ENCODE data around the gene ACOX1.

The ACOX1 gene

GRCh38 chr17:75927286-75927922 is 51.6 kb downstream of the ACOX1 start:
- DNase-seq: peak; percentile 15

GRCh38 chr17:75926456-75926855 is 52.5 kb downstream of the ACOX1 start:
- no peak for DNase-seq

GRCh38 chr17:75925912-75926311 is 53.1 kb downstream of the ACOX1 start:
- DNase-seq: no peak

- DNase-seq: no peak
Observed at GRCh38 chr17:75925103-75925502, 53.9 kb downstream of the ACOX1 start.

- no peak for DNase-seq
Observed at GRCh38 chr17:75922963-75923874, 55.7 kb downstream of the ACOX1 start.

- DNase-seq: no peak
Observed at GRCh38 chr17:75922173-75922961, 56.6 kb downstream of the ACOX1 start.

GRCh38 chr17:75921596-75921995 is 57.4 kb downstream of the ACOX1 start:
- no peak for DNase-seq

- DNase-seq: no peak
Observed at GRCh38 chr17:75920045-75920560, 58.9 kb downstream of the ACOX1 start.

- no peak for DNase-seq
Observed at GRCh38 chr17:75919611-75920010, 59.4 kb downstream of the ACOX1 start.

- no peak for DNase-seq
Observed at GRCh38 chr17:75917917-75918445, 61.0 kb downstream of the ACOX1 start.

- no peak for DNase-seq
Observed at GRCh38 chr17:75917141-75917916, 61.6 kb downstream of the ACOX1 start.

GRCh38 chr17:75915268-75915667 is 63.7 kb downstream of the ACOX1 start:
- no peak for DNase-seq

- no peak for DNase-seq
Observed at GRCh38 chr17:75914643-75915267, 64.2 kb downstream of the ACOX1 start.

GRCh38 chr17:75913537-75914210 is 65.3 kb downstream of the ACOX1 start:
- no peak for DNase-seq

GRCh38 chr17:75910699-75911098 is 68.3 kb downstream of the ACOX1 start:
- DNase-seq: no peak

GRCh38 chr17:75909812-75910274 is 69.1 kb downstream of the ACOX1 start:
- DNase-seq: peak; percentile 23

- no peak for DNase-seq
Observed at GRCh38 chr17:75909051-75909811, 69.7 kb downstream of the ACOX1 start.

GRCh38 chr17:75908201-75908600 is 70.8 kb downstream of the ACOX1 start:
- DNase-seq: no peak

- DNase-seq: no peak
Observed at GRCh38 chr17:75906143-75906884, 72.7 kb downstream of the ACOX1 start.
